BLaER1 (cell line): ENCODE data around the gene KLF16.

Source experiments
- H3K27ac ChIP-seq: shearing (Covaris generic); formaldehyde crosslinking; 2 replicates; pipeline ENCODE4 v1.8.1; 2022
- H3K27me3 ChIP-seq: shearing (Covaris generic); formaldehyde crosslinking; 2 replicates; pipeline ENCODE4 v1.8.1; 2022
- H3K36me3 ChIP-seq: shearing (Covaris generic); formaldehyde crosslinking; 2 replicates; pipeline ENCODE4 v1.8.1; 2022
- H3K4me1 ChIP-seq: shearing (Covaris generic); formaldehyde crosslinking; 2 replicates; pipeline ENCODE4 v1.8.1; 2022
- H3K4me2 ChIP-seq: shearing (Covaris generic); formaldehyde crosslinking; 2 replicates; pipeline ENCODE4 v1.8.1; 2022
- H3K4me3 ChIP-seq: shearing (Covaris generic); formaldehyde crosslinking; 2 replicates; pipeline ENCODE4 v1.8.1; 2022
- H3K9ac ChIP-seq: shearing (Covaris generic); formaldehyde crosslinking; 2 replicates; pipeline ENCODE4 v1.8.1; 2022
- H3K9me3 ChIP-seq: shearing (Covaris generic); formaldehyde crosslinking; 2 replicates; pipeline ENCODE4 v1.8.1; 2022
- H4K20me1 ChIP-seq: shearing (Covaris generic); formaldehyde crosslinking; 2 replicates; pipeline ENCODE4 v1.8.1; 2022
- Cebpa-rat ChIP-seq: shearing (Covaris generic); IDR thresholded peaks from 2 replicates; pipeline ENCODE4 v1.8.1; 2022

KLF16 gene

GRCh38 chr19:1843116-1843515 is 20.3 kb downstream of the KLF16 start:
- peak overlapping the region; percentile 94 for H3K27ac ChIP-seq
- no peaks in the 10 kb centered on the region for H3K9me3 ChIP-seq
- H3K9ac ChIP-seq, result peak overlapping the region; percentile 92
- peaks cover 94% of the 10 kb centered on the region for H3K4me1 ChIP-seq
- H3K4me3 ChIP-seq, result peak overlapping the region; percentile 72
- peaks cover 100% of the 10 kb centered on the region for H4K20me1 ChIP-seq
- peaks cover 47% of the 10 kb centered on the region for H3K36me3 ChIP-seq
- H3K27me3 ChIP-seq, result no peaks in the 10 kb centered on the region
- peak overlapping the region; percentile 100 for H3K4me2 ChIP-seq
- no peak for TF ChIP-seq Cebpa-rat

GRCh38 chr19:1841209-1841924 is 22.0 kb downstream of the KLF16 start:
- peak overlapping the region; percentile 100 for H3K4me2 ChIP-seq
- H3K27ac ChIP-seq, result peak overlapping the region; percentile 94
- H3K27me3 ChIP-seq, result no peaks in the 10 kb centered on the region
- H3K9ac ChIP-seq, result peak overlapping the region; percentile 92
- H3K4me1 ChIP-seq, result peaks cover 99% of the 10 kb centered on the region
- TF ChIP-seq Cebpa-rat, result no peak
- no peaks in the 10 kb centered on the region for H3K9me3 ChIP-seq
- H3K36me3 ChIP-seq, result peaks cover 53% of the 10 kb centered on the region
- peak overlapping the region; percentile 72 for H3K4me3 ChIP-seq
- peaks cover 100% of the 10 kb centered on the region for H4K20me1 ChIP-seq

GRCh38 chr19:1840541-1841115 is 22.8 kb downstream of the KLF16 start:
- Histone ChIP-seq H3K9ac (peak overlapping the region; percentile 92), H3K27ac (peak overlapping the region; percentile 94), H3K4me3 (peak overlapping the region; percentile 72), H3K9me3 (no peaks in the 10 kb centered on the region), H4K20me1 (peaks cover 100% of the 10 kb centered on the region), H3K27me3 (no peaks in the 10 kb centered on the region), H3K36me3 (peaks cover 53% of the 10 kb centered on the region), H3K4me2 (peak overlapping the region; percentile 100), H3K4me1 (peaks cover 97% of the 10 kb centered on the region)
- no peak for TF ChIP-seq Cebpa-rat

- H3K4me2 ChIP-seq, result peak overlapping the region; percentile 100
- H3K4me3 ChIP-seq, result peak overlapping the region; percentile 72
- peak overlapping the region; percentile 94 for H3K27ac ChIP-seq
- peak overlapping the region; percentile 92 for H3K9ac ChIP-seq
- H3K27me3 ChIP-seq, result no peaks in the 10 kb centered on the region
- peaks cover 92% of the 10 kb centered on the region for H3K4me1 ChIP-seq
- no peak for TF ChIP-seq Cebpa-rat
- peaks cover 100% of the 10 kb centered on the region for H4K20me1 ChIP-seq
- H3K9me3 ChIP-seq, result no peaks in the 10 kb centered on the region
- H3K36me3 ChIP-seq, result peaks cover 53% of the 10 kb centered on the region
Observed at GRCh38 chr19:1839658-1840540, 23.5 kb downstream of the KLF16 start.

GRCh38 chr19:1837625-1838105 is 25.7 kb downstream of the KLF16 start:
- Histone ChIP-seq H4K20me1 (peaks cover 100% of the 10 kb centered on the region), H3K27ac (no peak overlapping the region), H3K36me3 (peaks cover 70% of the 10 kb centered on the region), H3K9me3 (no peaks in the 10 kb centered on the region), H3K4me3 (no peak overlapping the region), H3K4me1 (peaks cover 89% of the 10 kb centered on the region), H3K27me3 (no peaks in the 10 kb centered on the region), H3K9ac (no peak overlapping the region), H3K4me2 (peak overlapping the region; percentile 100)
- TF ChIP-seq Cebpa-rat, result no peak

GRCh38 chr19:1837222-1837565 is 26.2 kb downstream of the KLF16 start:
- Histone ChIP-seq H3K4me1 (peaks cover 89% of the 10 kb centered on the region), H3K9ac (peak overlapping the region; percentile 27; the same call in 1 of the 2 replicates), H3K4me3 (no peak overlapping the region), H3K9me3 (no peaks in the 10 kb centered on the region), H4K20me1 (peaks cover 100% of the 10 kb centered on the region), H3K27me3 (no peaks in the 10 kb centered on the region), H3K36me3 (peaks cover 74% of the 10 kb centered on the region), H3K27ac (0 out of 2 replicates have a peak overlapping the region, but pooled peaks have one; percentile 5), H3K4me2 (peak overlapping the region; percentile 100)
- TF ChIP-seq Cebpa-rat, result no peak

GRCh38 chr19:1836458-1837221 is 26.7 kb downstream of the KLF16 start:
- Histone ChIP-seq H3K27me3 (no peaks in the 10 kb centered on the region), H3K36me3 (peaks cover 80% of the 10 kb centered on the region), H4K20me1 (peaks cover 100% of the 10 kb centered on the region), H3K9ac (peak overlapping the region; percentile 27; the same call in 1 of the 2 replicates), H3K27ac (0 out of 2 replicates have a peak overlapping the region, but pooled peaks have one; percentile 5), H3K9me3 (no peaks in the 10 kb centered on the region), H3K4me2 (peak overlapping the region; percentile 100; the same call in 1 of the 2 replicates), H3K4me1 (peaks cover 89% of the 10 kb centered on the region), H3K4me3 (no peak overlapping the region)
- TF ChIP-seq Cebpa-rat, result no peak

- H3K9me3 ChIP-seq, result no peaks in the 10 kb centered on the region
- H3K27me3 ChIP-seq, result no peaks in the 10 kb centered on the region
- H4K20me1 ChIP-seq, result peaks cover 100% of the 10 kb centered on the region
- TF ChIP-seq Cebpa-rat, result no peak
- peaks cover 93% of the 10 kb centered on the region for H3K36me3 ChIP-seq
- H3K4me3 ChIP-seq, result no peak overlapping the region
- no peak overlapping the region for H3K4me2 ChIP-seq
- peaks cover 83% of the 10 kb centered on the region for H3K4me1 ChIP-seq
- H3K9ac ChIP-seq, result no peak overlapping the region
- H3K27ac ChIP-seq, result peak overlapping the region; percentile 13; the same call in 1 of the 2 replicates
Observed at GRCh38 chr19:1833540-1833939, 29.8 kb downstream of the KLF16 start.
